T-helper 2 cell treated with Interferon-gamma antibody and Interleukin-4, amounts not matched to agents 5 μg/mL and 100 μg/mL, for 36 hours (primary cell): Measurements from ENCODE around the gene CEP41.
A peak's percentile ranks its signal among the peaks of the same experiment; 100 is the strongest.

Experiments used
- DNase-seq: peaks from one replicate; pipeline ENCODE4 v3.0.0; 2021; ENCODE audit warnings: low spot score
- H3K27ac Mint-ChIP-seq: one replicate; pipeline ENCODE4 v1.8.0; 2021; ENCODE audit warnings: mild to moderate bottlenecking, mixed read lengths
- H3K27me3 Mint-ChIP-seq: one replicate; pipeline ENCODE4 v1.8.0; 2021; ENCODE audit warnings: low read depth, mixed read lengths
- H3K36me3 Mint-ChIP-seq: one replicate; pipeline ENCODE4 v1.8.0; 2021; ENCODE audit warnings: low read depth, mixed read lengths
- H3K4me1 Mint-ChIP-seq: one replicate; pipeline ENCODE4 v1.8.0; 2021; ENCODE audit warnings: low read depth, mixed read lengths
- H3K4me3 Mint-ChIP-seq: one replicate; pipeline ENCODE4 v1.8.0; 2022; ENCODE audit warnings: mild to moderate bottlenecking, moderate library complexity, mixed read lengths
- H3K9me3 Mint-ChIP-seq: one replicate; pipeline ENCODE4 v1.8.0; 2021; ENCODE audit warnings: mixed read lengths

The CEP41 gene, protein sequence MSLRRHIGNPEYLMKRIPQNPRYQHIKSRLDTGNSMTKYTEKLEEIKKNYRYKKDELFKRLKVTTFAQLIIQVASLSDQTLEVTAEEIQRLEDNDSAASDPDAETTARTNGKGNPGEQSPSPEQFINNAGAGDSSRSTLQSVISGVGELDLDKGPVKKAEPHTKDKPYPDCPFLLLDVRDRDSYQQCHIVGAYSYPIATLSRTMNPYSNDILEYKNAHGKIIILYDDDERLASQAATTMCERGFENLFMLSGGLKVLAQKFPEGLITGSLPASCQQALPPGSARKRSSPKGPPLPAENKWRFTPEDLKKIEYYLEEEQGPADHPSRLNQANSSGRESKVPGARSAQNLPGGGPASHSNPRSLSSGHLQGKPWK

DNA sequence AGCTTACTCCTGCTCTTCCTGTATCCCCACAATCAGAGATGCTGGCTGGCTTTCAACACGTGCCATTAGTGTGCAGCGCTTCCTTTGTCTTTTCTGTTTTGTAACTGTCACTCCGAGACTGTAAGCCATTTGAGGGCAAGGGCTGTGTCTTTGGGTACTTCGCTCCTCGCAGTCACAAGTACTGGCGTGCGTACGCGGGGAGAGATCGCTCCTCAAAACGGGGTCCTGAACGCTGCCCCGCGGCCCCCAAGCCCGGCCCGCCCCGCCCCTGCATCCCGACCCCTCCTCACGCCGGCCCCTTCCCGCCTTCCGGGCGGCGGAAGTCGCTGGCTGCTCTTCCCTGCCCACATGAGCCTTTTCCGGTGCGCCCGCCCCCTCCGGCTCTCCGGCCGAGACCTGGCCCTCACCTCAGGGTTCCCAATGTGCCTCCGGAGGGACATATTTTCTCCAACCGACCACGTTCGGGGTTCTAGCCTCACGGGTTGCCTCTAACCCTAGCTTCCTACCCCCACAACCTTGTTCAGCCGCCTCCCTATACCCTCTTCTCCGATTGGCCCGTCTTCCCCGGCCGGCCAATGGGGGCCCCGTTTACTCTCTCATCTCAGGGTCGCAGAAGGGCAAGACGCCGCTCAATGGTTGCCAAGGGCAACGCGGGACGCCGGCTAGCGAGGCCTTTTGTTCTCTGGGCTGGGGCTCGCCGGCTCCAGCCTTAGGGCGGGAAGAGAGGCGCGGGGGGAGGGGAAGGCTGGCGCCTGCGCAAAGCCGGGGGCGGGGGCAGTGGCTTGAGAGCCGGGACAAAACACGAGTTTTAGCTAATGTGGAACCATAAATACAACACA, at the start of gene CEP41:
TSS of gene CEP41 (minus strand) at position 490 of the 839 bp plus-strand sequence. CDS start at position 440, 50 bp downstream.
- peaks cover 3% of the 10 kb centered on the region for H3K9me3 Mint-ChIP-seq
- H3K27me3 Mint-ChIP-seq: no peaks in the 10 kb centered on the region
- peaks cover 20% of the 10 kb centered on the region for H3K36me3 Mint-ChIP-seq
- H3K4me1 Mint-ChIP-seq: peaks cover 43% of the 10 kb centered on the region
- peak within 1 kb of the TSS; percentile 100 for H3K4me3 Mint-ChIP-seq
- DNase-seq: peak; percentile 95
- H3K27ac Mint-ChIP-seq: peak within 1 kb of the TSS; percentile 99

DNA sequence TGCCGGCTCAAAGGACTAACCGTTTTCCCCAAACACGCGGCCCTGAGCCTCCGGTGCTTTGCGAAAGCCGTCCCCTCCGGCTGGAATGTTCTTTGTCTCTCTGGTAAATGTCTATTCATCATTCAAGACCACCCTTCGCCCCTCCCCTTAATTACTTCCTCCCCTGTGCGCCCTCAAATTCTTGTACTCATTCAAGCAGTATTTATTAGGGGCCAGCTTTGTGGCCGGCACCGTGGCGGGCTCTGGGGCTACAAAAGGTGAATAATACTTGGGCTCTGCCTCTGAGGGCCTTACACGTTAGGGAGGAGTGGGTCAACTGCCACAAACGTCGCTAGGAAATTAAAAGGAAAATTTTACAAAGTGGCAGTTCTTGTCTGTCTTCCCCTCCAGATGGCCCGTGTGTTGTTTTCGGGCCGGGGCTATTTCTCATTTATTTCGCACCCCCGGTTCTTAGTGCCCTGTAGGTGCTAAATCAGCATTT, 49.5 kb upstream of the CEP41 start:
- H3K9me3 Mint-ChIP-seq: no peaks in the 10 kb centered on the region
- H3K4me3 Mint-ChIP-seq: no peak overlapping the region
- no peaks in the 10 kb centered on the region for H3K36me3 Mint-ChIP-seq
- no peak overlapping the region for H3K27ac Mint-ChIP-seq
- H3K4me1 Mint-ChIP-seq: peaks cover 13% of the 10 kb centered on the region
- peaks cover 83% of the 10 kb centered on the region for H3K27me3 Mint-ChIP-seq
- DNase-seq: no peak

DNA sequence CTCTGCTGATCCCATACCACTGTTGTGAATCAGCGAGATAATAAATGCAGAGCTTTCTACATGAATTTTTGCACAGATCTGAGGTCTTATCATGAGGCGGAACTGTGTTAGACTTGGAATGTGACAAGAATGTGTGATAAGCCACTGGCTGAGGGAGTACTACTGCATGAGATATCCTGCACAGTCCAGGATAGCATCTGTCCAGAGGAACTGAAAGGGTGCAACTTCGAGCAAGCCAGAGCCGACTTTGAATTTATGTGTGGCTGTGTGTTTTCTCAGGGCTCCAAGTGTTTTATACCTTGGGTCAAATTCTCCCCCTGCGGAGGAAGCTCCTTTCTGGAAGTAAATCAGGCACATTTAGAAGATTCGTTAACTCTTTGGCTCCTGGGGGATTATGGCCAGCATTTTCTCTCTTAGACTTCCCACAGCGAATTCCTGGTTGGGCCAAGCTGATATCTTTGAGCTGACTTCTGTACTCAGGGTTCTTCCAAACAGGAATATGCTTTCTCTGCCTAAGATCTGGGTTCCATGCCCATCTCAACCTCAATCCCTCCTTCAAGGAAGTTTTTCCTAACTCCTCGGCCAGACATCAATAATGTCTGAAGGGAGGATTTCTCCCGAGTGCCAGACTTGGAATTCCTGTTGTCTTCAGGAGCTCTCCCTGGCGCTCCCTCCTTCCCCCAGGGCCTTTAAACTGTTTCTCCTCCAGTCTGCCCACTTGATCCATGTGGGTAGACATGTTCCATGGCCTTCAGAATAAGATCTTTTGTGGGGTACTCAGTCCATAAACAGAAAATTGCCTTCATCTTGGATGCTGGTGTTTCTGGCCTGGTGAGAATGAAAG, 48.5 kb upstream of the CEP41 start:
- no peaks in the 10 kb centered on the region for H3K9me3 Mint-ChIP-seq
- peaks cover 16% of the 10 kb centered on the region for H3K4me1 Mint-ChIP-seq
- no peak overlapping the region for H3K4me3 Mint-ChIP-seq
- peaks cover 85% of the 10 kb centered on the region for H3K27me3 Mint-ChIP-seq
- no peak for DNase-seq
- no peaks in the 10 kb centered on the region for H3K36me3 Mint-ChIP-seq
- H3K27ac Mint-ChIP-seq: no peak overlapping the region

DNA sequence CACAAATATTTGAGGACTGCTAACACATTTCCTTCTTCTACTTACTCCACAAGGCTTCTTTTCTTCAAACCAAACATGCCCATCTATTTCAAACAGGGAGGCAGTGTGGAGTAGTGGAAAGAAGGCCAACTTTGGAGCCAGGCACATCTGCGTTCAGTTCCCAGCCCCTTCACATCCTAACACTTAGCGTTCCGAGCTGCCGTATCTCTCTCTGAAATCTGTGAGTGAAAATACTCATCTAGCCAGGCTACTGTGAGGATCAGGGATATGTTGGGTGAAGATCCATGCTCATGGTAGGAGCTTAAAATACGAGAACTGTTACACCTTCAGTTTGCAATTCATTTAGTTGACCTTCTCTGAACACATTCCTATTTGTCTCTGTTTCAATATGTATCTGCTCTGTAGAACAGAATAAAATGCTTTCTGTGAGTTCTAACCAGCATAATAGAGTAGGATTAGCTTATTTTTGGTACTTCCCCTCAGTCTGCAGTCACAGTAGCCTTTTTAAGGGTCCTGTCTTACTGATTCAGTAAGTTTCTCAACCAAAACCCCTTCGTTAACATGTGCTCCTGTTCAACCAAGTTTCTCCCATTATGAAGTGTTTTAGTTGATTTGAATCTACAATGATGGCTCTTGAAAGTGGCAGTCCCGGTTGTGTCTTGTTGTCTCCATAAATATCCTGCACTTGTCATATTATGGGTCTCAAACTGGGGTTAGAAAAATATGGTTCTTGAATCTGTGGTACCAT, 47.8 kb upstream of the CEP41 start:
- Mint-ChIP-seq H3K4me3 (no peak overlapping the region), H3K36me3 (no peaks in the 10 kb centered on the region), H3K27me3 (peaks cover 84% of the 10 kb centered on the region), H3K9me3 (no peaks in the 10 kb centered on the region), H3K4me1 (peaks cover 16% of the 10 kb centered on the region), H3K27ac (no peak overlapping the region)
- no peak for DNase-seq

DNA sequence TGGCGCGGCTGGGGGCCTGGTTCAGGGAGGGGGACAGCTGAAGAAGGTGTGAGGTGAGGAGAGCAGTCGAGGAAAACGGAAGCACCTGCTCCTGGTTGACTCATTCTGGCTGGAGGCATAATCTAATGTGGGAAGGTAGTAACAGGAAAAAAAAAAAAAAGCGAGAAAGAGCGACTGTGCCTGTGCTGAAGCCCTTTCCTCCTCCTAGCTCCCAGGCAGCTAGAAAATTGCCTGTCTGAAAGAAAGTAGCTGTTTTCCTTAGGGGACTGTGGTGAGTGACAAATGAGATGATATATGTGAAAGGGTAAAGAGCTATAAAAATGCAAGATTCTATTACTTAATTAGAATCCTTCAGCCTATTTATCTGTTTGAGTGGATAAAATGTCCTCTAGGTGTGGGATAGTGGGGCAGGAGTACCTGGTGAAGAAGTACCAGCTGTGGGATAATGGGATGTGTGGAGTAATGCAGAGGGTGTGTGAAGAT, 46.2 kb upstream of the CEP41 start:
- Mint-ChIP-seq H3K36me3 (no peaks in the 10 kb centered on the region), H3K4me1 (peaks cover 14% of the 10 kb centered on the region), H3K27ac (no peak overlapping the region), H3K9me3 (no peaks in the 10 kb centered on the region), H3K27me3 (peaks cover 71% of the 10 kb centered on the region), H3K4me3 (peak overlapping the region; percentile 79)
- no peak for DNase-seq

DNA sequence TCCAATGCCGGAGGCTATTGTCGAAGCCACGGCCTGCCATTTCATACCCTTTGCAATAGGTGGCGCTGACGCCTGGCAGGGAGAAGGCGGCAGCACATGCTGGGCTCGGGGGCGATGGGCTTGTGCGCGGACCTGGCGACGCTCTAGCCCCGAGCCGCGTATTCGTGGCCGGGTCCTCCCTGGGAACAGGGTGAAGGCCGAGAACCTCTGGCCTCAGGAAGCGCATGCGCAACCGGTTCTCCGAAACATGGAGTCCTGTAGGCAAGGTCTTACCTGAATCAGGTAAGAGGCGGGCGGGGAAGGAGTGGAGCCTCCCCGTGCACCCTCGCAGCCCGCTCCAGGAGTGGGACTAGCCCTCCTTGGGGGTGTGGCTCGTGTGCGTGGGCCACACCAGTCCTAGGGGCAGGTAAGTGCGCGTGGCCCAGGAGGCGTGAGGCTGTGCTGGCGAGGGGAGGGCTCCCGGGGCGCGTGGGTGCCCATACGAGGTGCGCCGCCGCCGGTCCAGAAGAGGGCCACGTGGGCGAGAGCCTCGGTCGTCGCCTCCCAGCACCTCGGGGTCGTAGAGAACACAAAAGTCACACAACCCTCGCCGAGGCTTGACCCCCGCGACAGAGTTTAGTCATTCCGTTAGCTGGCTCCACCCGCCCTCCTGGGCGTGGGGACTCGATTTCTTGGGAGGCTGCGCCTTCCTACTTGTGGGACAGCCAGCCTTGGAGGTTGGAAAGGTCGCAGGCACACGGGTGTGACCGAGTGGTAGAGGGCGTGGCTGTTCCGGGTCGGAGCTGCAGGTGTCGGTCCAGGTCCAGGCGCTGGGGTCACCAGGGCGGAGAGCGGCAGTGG, 45.5 kb upstream of the CEP41 start:
- no peaks in the 10 kb centered on the region for H3K36me3 Mint-ChIP-seq
- no peaks in the 10 kb centered on the region for H3K9me3 Mint-ChIP-seq
- peaks cover 67% of the 10 kb centered on the region for H3K27me3 Mint-ChIP-seq
- no peak overlapping the region for H3K27ac Mint-ChIP-seq
- peak overlapping the region; percentile 79 for H3K4me3 Mint-ChIP-seq
- DNase-seq: peak; percentile 38
- H3K4me1 Mint-ChIP-seq: peaks cover 14% of the 10 kb centered on the region

DNA sequence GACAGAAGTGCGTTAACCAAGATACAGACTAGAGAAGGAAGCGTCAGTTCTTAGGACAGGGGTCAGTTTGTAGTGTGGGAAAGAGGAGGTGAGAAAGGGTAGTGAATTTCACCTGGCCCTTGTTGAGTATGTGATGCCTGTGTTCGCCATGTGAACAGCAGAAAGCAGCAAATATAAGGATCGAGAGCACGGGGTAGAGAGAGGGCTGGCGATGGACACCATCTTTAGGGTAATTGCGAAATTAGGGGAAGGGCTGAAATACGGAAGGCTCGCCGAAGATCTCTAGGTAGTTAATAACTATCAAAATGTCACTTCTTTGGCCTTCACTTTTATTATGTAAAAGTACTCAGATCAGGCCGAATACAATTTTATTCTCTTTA, 44.9 kb upstream of the CEP41 start:
- peaks cover 62% of the 10 kb centered on the region for H3K27me3 Mint-ChIP-seq

DNA sequence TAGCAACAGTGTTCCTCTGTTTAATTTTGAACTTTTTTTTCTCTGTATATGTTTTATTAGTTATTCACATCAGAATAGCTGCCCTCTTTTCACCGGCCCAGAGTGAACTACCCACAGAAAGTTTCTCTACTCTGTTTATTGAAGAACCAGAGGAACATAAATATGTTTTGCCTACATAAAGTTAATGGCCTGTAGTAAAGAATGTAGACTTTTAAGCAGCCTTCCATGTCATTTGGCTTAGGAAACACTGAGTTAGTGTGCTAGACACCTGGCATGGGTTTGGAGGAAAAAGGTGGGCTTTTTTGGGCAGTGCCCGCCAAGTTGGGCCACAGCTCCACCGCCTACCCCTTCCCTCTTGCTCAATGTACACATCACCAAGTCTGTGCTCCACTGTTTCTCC, 42.2 kb upstream of the CEP41 start:
- Mint-ChIP-seq H3K4me3 (no peak overlapping the region), H3K27me3 (peaks cover 42% of the 10 kb centered on the region), H3K4me1 (peaks cover 14% of the 10 kb centered on the region), H3K27ac (no peak overlapping the region), H3K9me3 (peaks cover 10% of the 10 kb centered on the region), H3K36me3 (no peaks in the 10 kb centered on the region)
- DNase-seq: no peak

More for the DNA sequence above, 44.9 kb upstream of the CEP41 start:
- peaks cover 14% of the 10 kb centered on the region for H3K4me1 Mint-ChIP-seq
- H3K4me3 Mint-ChIP-seq: peak overlapping the region; percentile 79
- no peak overlapping the region for H3K27ac Mint-ChIP-seq
- H3K36me3 Mint-ChIP-seq: no peaks in the 10 kb centered on the region
- DNase-seq: no peak
- H3K9me3 Mint-ChIP-seq: no peaks in the 10 kb centered on the region

DNA sequence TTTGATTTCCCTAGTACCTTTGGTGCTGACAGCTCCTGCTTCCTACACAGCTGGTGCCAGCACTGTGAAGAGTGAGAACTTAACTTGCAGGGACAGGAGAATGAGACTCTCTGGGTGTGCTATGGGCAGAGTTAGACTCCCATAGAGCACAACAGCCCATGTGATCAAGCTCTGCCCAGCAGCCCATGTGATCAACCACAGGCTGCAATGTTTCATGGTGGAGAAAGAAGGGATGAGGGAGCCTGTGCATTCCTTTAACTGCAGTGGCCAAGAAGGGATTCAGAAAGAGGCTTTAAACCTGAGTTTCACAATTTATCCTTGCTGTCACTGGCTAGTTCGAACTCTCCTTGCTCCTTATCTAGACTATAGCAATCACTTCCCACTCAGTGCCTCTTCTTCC, 41.1 kb upstream of the CEP41 start:
- peaks cover 31% of the 10 kb centered on the region for H3K27me3 Mint-ChIP-seq
- H3K4me1 Mint-ChIP-seq: peaks cover 13% of the 10 kb centered on the region
- H3K27ac Mint-ChIP-seq: no peak overlapping the region
- no peaks in the 10 kb centered on the region for H3K36me3 Mint-ChIP-seq
- no peak overlapping the region for H3K4me3 Mint-ChIP-seq
- DNase-seq: no peak
- peaks cover 13% of the 10 kb centered on the region for H3K9me3 Mint-ChIP-seq

DNA sequence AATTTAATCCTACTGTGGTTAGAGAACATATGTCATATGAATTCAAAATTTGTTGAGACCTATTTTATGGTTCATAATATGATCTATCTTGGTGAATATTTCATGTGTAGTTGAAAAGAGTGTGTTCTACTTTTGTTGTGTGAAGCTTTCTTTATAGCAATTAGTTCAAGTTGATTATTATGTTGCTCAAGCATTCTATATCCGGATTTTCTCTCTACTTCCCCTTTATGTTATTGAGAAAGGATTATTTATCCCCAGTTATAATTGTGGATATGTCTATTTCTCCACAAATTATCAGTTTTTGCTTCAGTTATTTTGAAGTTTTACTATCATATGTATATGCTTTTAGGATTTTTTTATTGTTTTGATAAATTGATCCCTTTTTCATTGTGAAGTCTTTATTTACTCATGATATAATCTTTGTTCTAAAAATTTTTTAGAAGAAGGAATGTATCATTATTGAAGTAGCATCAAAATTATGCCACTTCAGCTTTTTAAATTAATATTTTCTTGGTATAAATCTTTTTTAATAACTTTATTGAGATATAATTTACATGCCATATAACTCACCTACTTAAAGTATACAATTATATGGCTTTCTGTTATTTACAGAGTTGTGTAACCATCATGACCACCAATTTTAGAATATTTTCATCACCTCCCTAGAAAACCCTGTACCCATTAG, 39.0 kb upstream of the CEP41 start:
- peaks cover 13% of the 10 kb centered on the region for H3K9me3 Mint-ChIP-seq
- DNase-seq: no peak
- H3K27me3 Mint-ChIP-seq: peaks cover 13% of the 10 kb centered on the region
- no peak overlapping the region for H3K27ac Mint-ChIP-seq
- no peaks in the 10 kb centered on the region for H3K36me3 Mint-ChIP-seq
- H3K4me3 Mint-ChIP-seq: no peak overlapping the region
- H3K4me1 Mint-ChIP-seq: no peaks in the 10 kb centered on the region

DNA sequence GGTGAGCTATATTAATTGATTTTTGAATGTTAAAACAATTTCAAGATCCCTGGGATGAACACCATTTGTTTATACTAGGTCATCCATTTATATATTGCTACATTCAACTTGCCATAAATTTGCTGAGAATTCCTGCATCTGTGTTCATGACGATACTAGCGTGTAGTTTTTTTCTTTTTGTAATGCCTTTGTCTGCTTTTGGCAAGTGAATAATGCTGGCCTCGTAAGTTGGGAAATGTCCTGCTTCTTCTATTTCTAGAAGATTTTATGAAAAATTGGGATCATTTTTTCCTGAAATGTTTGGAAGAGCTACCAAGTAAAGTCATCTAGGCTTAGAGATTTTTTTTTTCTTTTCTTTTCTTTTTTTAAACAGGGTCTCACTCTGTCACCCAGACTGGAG, 38.2 kb upstream of the CEP41 start:
- DNase-seq: no peak
- Mint-ChIP-seq H3K9me3 (peaks cover 13% of the 10 kb centered on the region), H3K4me1 (no peaks in the 10 kb centered on the region), H3K4me3 (no peak overlapping the region), H3K36me3 (no peaks in the 10 kb centered on the region), H3K27me3 (peaks cover 8% of the 10 kb centered on the region), H3K27ac (no peak overlapping the region)
